GM10266 (cell line): ENCODE data around the gene PAQR9.

ENCODE experiments used
- DNase-seq: peaks from one replicate; pipeline ENCODE4 v3.0.0; 2012; ENCODE audit errors: extremely low spot score
- TF ChIP-seq, protein P1 (sequence below): IDR thresholded peaks from 2 replicates; pipeline ENCODE4 v1.5.1; 2012; ENCODE audit warnings: mild to moderate bottlenecking, low read depth; ENCODE audit not compliant: control insufficient read depth, insufficient read depth; ENCODE audit errors: missing control alignments

PAQR9 gene

DNA sequence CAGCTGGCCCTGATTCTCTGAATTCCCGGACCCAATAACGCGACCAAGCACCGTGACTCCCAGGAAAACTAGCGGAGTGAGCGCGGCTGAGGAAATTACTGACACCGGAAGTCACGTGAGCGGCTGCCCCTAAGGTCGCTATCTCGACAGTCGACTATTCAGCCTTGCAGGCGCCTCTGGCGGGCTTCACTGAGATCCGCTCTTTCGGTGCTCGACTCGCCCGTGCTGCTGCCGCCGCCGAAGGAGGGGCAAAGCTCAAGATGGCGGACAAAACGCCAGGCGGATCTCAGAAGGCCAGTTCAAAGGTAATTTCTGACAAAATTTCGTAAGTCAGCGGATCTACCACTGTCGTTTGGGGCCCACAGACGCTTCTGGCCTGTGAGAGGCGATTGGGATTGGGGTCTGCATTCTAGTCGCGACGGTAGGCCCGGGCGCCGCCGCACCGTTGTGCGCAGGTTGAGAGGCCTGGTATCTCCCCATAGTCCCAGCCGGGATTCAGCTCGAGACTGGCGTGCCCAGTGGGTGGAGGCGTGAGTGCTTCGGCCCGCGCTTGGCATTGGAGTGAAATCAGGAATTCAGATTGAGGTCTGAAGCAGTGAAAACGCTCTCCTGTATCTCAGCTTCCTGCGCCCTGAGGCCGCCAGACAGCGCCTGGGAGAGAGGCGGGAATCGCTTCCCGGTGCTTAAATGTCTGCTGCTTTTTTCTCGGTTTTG is 38.1 kb upstream of the PAQR9 start, which contains the start of gene U2SURP:
U2SURP (plus strand) TSS at position 202 of the 714 bp plus-strand sequence; CDS start at position 261, 59 bp downstream.
- TF ChIP-seq, protein P1, sequence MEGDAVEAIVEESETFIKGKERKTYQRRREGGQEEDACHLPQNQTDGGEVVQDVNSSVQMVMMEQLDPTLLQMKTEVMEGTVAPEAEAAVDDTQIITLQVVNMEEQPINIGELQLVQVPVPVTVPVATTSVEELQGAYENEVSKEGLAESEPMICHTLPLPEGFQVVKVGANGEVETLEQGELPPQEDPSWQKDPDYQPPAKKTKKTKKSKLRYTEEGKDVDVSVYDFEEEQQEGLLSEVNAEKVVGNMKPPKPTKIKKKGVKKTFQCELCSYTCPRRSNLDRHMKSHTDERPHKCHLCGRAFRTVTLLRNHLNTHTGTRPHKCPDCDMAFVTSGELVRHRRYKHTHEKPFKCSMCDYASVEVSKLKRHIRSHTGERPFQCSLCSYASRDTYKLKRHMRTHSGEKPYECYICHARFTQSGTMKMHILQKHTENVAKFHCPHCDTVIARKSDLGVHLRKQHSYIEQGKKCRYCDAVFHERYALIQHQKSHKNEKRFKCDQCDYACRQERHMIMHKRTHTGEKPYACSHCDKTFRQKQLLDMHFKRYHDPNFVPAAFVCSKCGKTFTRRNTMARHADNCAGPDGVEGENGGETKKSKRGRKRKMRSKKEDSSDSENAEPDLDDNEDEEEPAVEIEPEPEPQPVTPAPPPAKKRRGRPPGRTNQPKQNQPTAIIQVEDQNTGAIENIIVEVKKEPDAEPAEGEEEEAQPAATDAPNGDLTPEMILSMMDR, result no peak
- peak; percentile 88 for DNase-seq

DNA sequence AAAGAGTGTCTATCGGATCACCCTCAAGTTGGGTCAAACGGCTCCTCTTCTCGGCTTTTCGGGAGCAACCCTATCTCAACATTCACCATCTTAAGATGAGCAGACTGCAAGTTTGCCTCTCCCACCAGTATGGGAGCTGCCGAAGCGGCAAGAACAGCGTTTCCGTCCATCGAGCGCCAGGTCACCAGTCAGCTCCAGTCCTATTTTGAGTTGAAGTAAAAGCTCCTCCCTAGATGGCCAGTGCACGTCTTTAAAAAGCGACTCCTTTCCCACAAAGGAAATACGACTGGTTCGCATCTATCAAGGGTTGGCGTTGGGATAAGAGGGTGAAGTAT is 37.5 kb upstream of the PAQR9 start:
- TF ChIP-seq, protein P1, result no peak
- DNase-seq, result peak; percentile 71

GRCh38 chr3:143000528-143000927 is 37.1 kb upstream of the PAQR9 start:
- TF ChIP-seq, protein P1, result no peak
- DNase-seq, result no peak

DNA sequence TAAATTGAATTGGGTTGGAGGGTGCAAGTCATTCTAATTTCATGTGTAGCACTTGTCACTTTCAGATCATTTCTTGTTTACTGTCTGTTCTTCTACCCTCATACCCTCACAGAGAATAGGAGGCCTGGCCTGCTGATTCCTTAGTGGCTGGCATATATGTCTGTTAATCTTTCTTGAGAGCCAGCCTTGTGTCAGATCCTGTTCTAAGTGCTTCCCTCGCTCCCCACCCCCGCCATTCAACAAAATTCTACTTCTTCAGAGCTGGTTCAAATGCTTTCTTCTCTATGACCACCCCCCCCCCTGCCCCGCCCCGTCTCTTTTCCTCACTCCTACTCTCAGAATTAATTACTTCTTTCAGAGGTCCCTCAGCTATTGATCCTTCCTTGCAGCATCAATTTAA is 36.4 kb upstream of the PAQR9 start:
- TF ChIP-seq, protein P1, result no peak
- no peak for DNase-seq

DNA sequence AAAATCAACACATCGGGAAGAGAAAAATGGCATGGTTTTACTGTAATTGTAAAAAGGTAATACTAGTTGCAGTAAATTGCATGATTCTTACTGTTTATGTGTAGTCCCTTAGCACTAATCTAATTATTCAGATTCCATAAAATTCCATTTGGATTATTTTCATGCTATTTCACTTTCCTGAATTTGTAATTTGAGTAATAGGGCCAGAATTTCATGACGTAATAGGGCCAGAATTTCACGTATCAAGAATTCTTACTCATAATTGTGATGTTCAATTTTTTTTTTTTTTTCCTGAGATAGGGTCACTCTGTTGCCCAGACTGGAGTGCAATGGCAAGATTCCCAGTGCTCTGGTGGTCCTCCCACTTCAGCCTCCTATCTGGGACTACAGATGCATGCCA is 35.0 kb upstream of the PAQR9 start:
- TF ChIP-seq, protein P1, result no peak
- DNase-seq, result no peak

GRCh38 chr3:142997330-142997729 is 33.9 kb upstream of the PAQR9 start:
- no peak for DNase-seq
- TF ChIP-seq, protein P1, result no peak

GRCh38 chr3:142993958-142994442 is 30.5 kb upstream of the PAQR9 start:
- peak; percentile 51 for DNase-seq
- TF ChIP-seq, protein P1, result peak; percentile 83
